IPS-NIHi11 (cell line): ENCODE measurements around the gene GJC2.

ENCODE experiments used
- DNase-seq: peaks from one replicate; pipeline ENCODE4 v3.0.0; 2012; ENCODE audit warnings: mixed read lengths, low spot score

The GJC2 gene

GRCh38 chr1:228158151-228159007 lies 8.6 kb downstream of the GJC2 start:
- no peak for DNase-seq

GRCh38 chr1:228159008-228159665 lies 9.4 kb downstream of the GJC2 start:
- DNase-seq, result no peak

GRCh38 chr1:228160201-228160761 lies 10.6 kb downstream of the GJC2 start:
- DNase-seq, result no peak

GRCh38 chr1:228161362-228161761 lies 11.6 kb downstream of the GJC2 start:
- DNase-seq, result no peak

GRCh38 chr1:228161866-228162265 lies 12.1 kb downstream of the GJC2 start:
- no peak for DNase-seq

GRCh38 chr1:228162286-228163006 lies 12.7 kb downstream of the GJC2 start:
- DNase-seq, result no peak

GRCh38 chr1:228163007-228163753 lies 13.4 kb downstream of the GJC2 start:
- no peak for DNase-seq

- DNase-seq, result no peak
Measured at GRCh38 chr1:228163776-228164519, 14.2 kb downstream of the GJC2 start.

- no peak for DNase-seq
Measured at GRCh38 chr1:228164561-228165371, 15.0 kb downstream of the GJC2 start.

- DNase-seq, result peak; percentile 96
Measured at GRCh38 chr1:228165372-228166169, 15.8 kb downstream of the GJC2 start, which contains the start of gene IBA57. Gene IBA57 (plus strand): TSS chr1:228165804. CDS start chr1:228165817, 13 bp downstream.

GRCh38 chr1:228166170-228166936 lies 16.6 kb downstream of the GJC2 start:
- peak; percentile 61 for DNase-seq

- DNase-seq, result no peak
Measured at GRCh38 chr1:228168563-228169270, 19.0 kb downstream of the GJC2 start.

- DNase-seq, result no peak
Measured at GRCh38 chr1:228169345-228169744, 19.6 kb downstream of the GJC2 start.

GRCh38 chr1:228170666-228171065 lies 20.9 kb downstream of the GJC2 start:
- DNase-seq, result no peak

GRCh38 chr1:228171221-228171891 lies 21.6 kb downstream of the GJC2 start:
- no peak for DNase-seq

GRCh38 chr1:228172591-228173527 lies 23.1 kb downstream of the GJC2 start:
- DNase-seq, result no peak
